OCI-LY1 (cell line): Measurements from ENCODE around the gene PSMC2.

Experiments used
- H2AFZ ChIP-seq: fragments of 200-600 bp; sonication (generic), shearing (Covaris generic); 2 replicates; pipeline ENCODE4 v1.6.0; 2014; ENCODE audit warnings: antibody characterized with exemption, mild to moderate bottlenecking, low read length
- H3F3A ChIP-seq: fragments of 200-600 bp; sonication (generic), shearing (Covaris generic); 2 replicates; pipeline ENCODE4 v1.6.0; 2014; ENCODE audit warnings: mild to moderate bottlenecking, antibody characterized with exemption, low read length, moderate library complexity; ENCODE audit not compliant: insufficient read depth
- H3K27ac ChIP-seq: fragments of 200-600 bp; sonication (generic); 2 replicates; pipeline ENCODE4 v1.5.1; 2014; ENCODE audit warnings: low read length, mixed run types, mild to moderate bottlenecking, low read depth; ENCODE audit not compliant: poor library complexity, severe bottlenecking
- H3K27me3 ChIP-seq: fragments of 200-600 bp; sonication (generic); 2 replicates; pipeline ENCODE4 v1.6.0; 2014; ENCODE audit warnings: antibody characterized with exemption, mild to moderate bottlenecking, low read length, moderate library complexity; ENCODE audit not compliant: insufficient read depth
- H3K36me3 ChIP-seq: fragments of 200-600 bp; sonication (generic); 2 replicates; pipeline ENCODE4 v1.6.1; 2014; ENCODE audit warnings: mild to moderate bottlenecking, antibody characterized with exemption, low read length, moderate library complexity, mixed read lengths; ENCODE audit not compliant: insufficient read depth
- H3K4me1 ChIP-seq: fragments of 200-600 bp; sonication (generic); 2 replicates; pipeline ENCODE4 v1.5.1; 2014; ENCODE audit warnings: mild to moderate bottlenecking, low read length, moderate library complexity; ENCODE audit not compliant: insufficient read depth, severe bottlenecking
- H3K4me2 ChIP-seq: fragments of 200-600 bp; sonication (generic), shearing (Covaris generic); 2 replicates; pipeline ENCODE4 v1.6.1; 2014; ENCODE audit warnings: low read length
- H3K4me3 ChIP-seq: fragments of 200-600 bp; sonication (generic); 2 replicates; pipeline ENCODE4 v1.5.1; 2014; ENCODE audit warnings: low read length, low read depth, mild to moderate bottlenecking, mixed read lengths; ENCODE audit not compliant: poor library complexity, severe bottlenecking
- H3K79me2 ChIP-seq: fragments of 200-600 bp; shearing (Covaris generic); 2 replicates; pipeline ENCODE4 v1.6.1; 2016; ENCODE audit warnings: mixed run types, low read length, mixed read lengths; ENCODE audit not compliant: insufficient read depth
- H3K9ac ChIP-seq: fragments of 200-600 bp; sonication (generic), shearing (Covaris generic); 2 replicates; pipeline ENCODE4 v1.6.1; 2014; ENCODE audit warnings: mild to moderate bottlenecking, low read length, mixed read lengths
- H3K9me2 ChIP-seq: fragments of 200-600 bp; sonication (generic), shearing (Covaris generic); 2 replicates; pipeline ENCODE4 v1.6.1; 2014; ENCODE audit warnings: low read depth, mild to moderate bottlenecking, low read length, mixed read lengths
- H3K9me3 ChIP-seq: fragments of 200-600 bp; shearing (Covaris generic); 2 replicates; pipeline ENCODE4 v1.6.1; 2014; ENCODE audit warnings: low read length, mixed read lengths
- H4K20me1 ChIP-seq: fragments of 200-600 bp; sonication (generic), shearing (Covaris generic); 2 replicates; pipeline ENCODE4 v1.6.0; 2016; ENCODE audit warnings: mild to moderate bottlenecking, low read length; ENCODE audit not compliant: insufficient read depth
- EZH2 ChIP-seq: fragments of 200-600 bp; sonication (generic), shearing (Covaris generic); IDR thresholded peaks from 2 replicates; pipeline ENCODE4 v1.8.0; 2017; ENCODE audit warnings: borderline replicate concordance, mixed run types, mild to moderate bottlenecking, antibody characterized with exemption, low read length, moderate library complexity, mixed read lengths
- TF ChIP-seq, protein P1 (sequence below): fragments of 200-600 bp; sonication (generic), shearing (Covaris generic); IDR thresholded peaks from 2 replicates; pipeline ENCODE4 v1.5.1; 2017; ENCODE audit warnings: mild to moderate bottlenecking, antibody characterized with exemption, low read length, moderate library complexity, mixed read lengths

Gene PSMC2

DNA sequence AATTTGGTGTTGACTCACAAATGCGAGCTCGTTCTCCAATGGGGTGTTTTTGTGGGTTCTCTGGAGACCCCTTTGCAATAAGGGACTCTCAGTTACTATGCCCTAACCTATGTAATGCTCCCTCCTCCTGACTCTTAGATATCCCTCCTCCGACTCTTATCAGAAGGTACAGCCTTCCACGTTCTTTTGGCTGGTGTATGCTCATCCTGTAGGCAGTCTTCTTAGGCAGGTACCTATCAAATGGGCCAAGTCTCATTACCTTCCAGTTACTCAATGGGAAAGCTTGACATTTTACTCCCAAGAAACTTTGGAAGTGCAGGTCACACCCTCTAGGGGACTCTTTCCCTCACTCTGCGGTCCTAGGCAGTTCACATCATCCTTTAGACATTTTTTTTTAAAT lies 66.0 kb downstream of the PSMC2 start:
- no peak overlapping the region for H2AFZ ChIP-seq
- no peaks in the 10 kb centered on the region for H3K4me1 ChIP-seq
- 0 out of 2 replicates have a peak, but pooled peaks cover 4% of the 10 kb centered on the region for H3K27me3 ChIP-seq
- H3F3A ChIP-seq: no peaks in the 10 kb centered on the region
- H3K27ac ChIP-seq: no peak overlapping the region
- no peaks in the 10 kb centered on the region for H3K36me3 ChIP-seq
- H3K79me2 ChIP-seq: no peaks in the 10 kb centered on the region
- H4K20me1 ChIP-seq: no peaks in the 10 kb centered on the region
- no peak overlapping the region for H3K4me3 ChIP-seq
- no peak overlapping the region for H3K4me2 ChIP-seq
- TF ChIP-seq, protein P1, sequence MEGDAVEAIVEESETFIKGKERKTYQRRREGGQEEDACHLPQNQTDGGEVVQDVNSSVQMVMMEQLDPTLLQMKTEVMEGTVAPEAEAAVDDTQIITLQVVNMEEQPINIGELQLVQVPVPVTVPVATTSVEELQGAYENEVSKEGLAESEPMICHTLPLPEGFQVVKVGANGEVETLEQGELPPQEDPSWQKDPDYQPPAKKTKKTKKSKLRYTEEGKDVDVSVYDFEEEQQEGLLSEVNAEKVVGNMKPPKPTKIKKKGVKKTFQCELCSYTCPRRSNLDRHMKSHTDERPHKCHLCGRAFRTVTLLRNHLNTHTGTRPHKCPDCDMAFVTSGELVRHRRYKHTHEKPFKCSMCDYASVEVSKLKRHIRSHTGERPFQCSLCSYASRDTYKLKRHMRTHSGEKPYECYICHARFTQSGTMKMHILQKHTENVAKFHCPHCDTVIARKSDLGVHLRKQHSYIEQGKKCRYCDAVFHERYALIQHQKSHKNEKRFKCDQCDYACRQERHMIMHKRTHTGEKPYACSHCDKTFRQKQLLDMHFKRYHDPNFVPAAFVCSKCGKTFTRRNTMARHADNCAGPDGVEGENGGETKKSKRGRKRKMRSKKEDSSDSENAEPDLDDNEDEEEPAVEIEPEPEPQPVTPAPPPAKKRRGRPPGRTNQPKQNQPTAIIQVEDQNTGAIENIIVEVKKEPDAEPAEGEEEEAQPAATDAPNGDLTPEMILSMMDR: no peak
- no peak for TF ChIP-seq EZH2
- no peaks in the 10 kb centered on the region for H3K9me3 ChIP-seq
- H3K9ac ChIP-seq: no peak overlapping the region
- no peaks in the 10 kb centered on the region for H3K9me2 ChIP-seq

DNA sequence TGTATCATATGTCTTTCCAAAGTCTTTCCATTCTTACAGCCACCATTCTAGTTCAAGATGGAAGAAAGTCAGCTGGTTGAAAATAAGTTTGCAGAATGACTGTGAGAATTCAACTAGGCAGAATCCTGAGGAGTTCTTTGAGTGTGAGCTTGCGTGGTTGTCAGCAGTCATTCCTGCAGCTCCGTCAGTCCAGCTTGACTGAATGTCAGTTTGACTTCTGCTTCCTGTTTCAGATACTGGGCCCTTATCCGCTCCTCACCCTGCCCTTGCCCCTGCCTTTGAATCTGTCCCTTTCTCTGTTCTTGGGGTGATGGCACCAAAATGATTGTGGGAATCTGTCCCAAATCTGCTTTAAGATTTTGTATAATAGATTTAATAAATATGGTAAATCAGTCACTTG lies 70.8 kb downstream of the PSMC2 start:
- no peaks in the 10 kb centered on the region for H4K20me1 ChIP-seq
- H3K9ac ChIP-seq: no peak overlapping the region
- H3K36me3 ChIP-seq: no peaks in the 10 kb centered on the region
- TF ChIP-seq, protein P1: no peak
- TF ChIP-seq EZH2: no peak
- no peak overlapping the region for H2AFZ ChIP-seq
- H3K9me3 ChIP-seq: no peaks in the 10 kb centered on the region
- H3F3A ChIP-seq: no peaks in the 10 kb centered on the region
- H3K27ac ChIP-seq: no peak overlapping the region
- H3K9me2 ChIP-seq: no peaks in the 10 kb centered on the region
- H3K4me1 ChIP-seq: no peaks in the 10 kb centered on the region
- H3K79me2 ChIP-seq: no peaks in the 10 kb centered on the region
- no peak overlapping the region for H3K4me2 ChIP-seq
- H3K27me3 ChIP-seq: no peaks in the 10 kb centered on the region
- no peak overlapping the region for H3K4me3 ChIP-seq
